Measurements from ENCODE around the gene KLHL30. TPM values are rescaled to one million over a fixed set of nuclear protein-coding genes. Genes with fewer than 3 reads are reported as not detected.

The KLHL30 gene
- polyA plus RNA-seq, 1 donor (not counting 4 experiments of a cell fraction or from before 2014, with no cell fraction given): not detected

- H3K36me3 ChIP-seq (ENCODE audit: control insufficient read depth in 2 of 2, extremely low read depth in 1 of 2, insufficient read depth in 2 of 2, low read length in 2 of 2): no peaks in the 10 kb centered on the region
- TF ChIP-seq EZH2 (IDR thresholded peaks at IDR 0.05; ENCODE audit: low read length): no peak
- TF ChIP-seq, protein P1, sequence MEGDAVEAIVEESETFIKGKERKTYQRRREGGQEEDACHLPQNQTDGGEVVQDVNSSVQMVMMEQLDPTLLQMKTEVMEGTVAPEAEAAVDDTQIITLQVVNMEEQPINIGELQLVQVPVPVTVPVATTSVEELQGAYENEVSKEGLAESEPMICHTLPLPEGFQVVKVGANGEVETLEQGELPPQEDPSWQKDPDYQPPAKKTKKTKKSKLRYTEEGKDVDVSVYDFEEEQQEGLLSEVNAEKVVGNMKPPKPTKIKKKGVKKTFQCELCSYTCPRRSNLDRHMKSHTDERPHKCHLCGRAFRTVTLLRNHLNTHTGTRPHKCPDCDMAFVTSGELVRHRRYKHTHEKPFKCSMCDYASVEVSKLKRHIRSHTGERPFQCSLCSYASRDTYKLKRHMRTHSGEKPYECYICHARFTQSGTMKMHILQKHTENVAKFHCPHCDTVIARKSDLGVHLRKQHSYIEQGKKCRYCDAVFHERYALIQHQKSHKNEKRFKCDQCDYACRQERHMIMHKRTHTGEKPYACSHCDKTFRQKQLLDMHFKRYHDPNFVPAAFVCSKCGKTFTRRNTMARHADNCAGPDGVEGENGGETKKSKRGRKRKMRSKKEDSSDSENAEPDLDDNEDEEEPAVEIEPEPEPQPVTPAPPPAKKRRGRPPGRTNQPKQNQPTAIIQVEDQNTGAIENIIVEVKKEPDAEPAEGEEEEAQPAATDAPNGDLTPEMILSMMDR (optimal IDR thresholded peaks at IDR 0.05 in 1 of 3, IDR thresholded peaks at IDR 0.05 in 1 of 3, conservative IDR thresholded peaks at IDR 0.05 in 1 of 3; ENCODE audit: extremely low read depth in 1 of 3, insufficient read depth in 2 of 3, low read length in 3 of 3): no peak
- DNase-seq (ENCODE audit: low read depth, low spot score) (no peak), FAIRE-seq (no peak)
- H4K20me1 ChIP-seq (ENCODE audit: control insufficient read depth, extremely low read depth, insufficient read depth, low read length): no peaks in the 10 kb centered on the region
- no peak overlapping the region for H2AFZ ChIP-seq (ENCODE audit: control insufficient read depth, low read length)
- peaks cover 30% of the 10 kb centered on the region for H3K4me1 ChIP-seq (ENCODE audit: control insufficient read depth, extremely low read depth, insufficient read depth, low read length)
- dilution Hi-C loops (cut with MboI; ENCODE audit: extremely low pct_ligation_motif_present, low sequenced_read_pairs): no loop called here
- H3K27me3 ChIP-seq (ENCODE audit: control insufficient read depth, extremely low read depth, insufficient read depth, low read length): no peaks in the 10 kb centered on the region
- no peak overlapping the region for H3K27ac ChIP-seq (ENCODE audit: control insufficient read depth, insufficient read depth, low read length)
- no peak overlapping the region for H3K9ac ChIP-seq (ENCODE audit: control insufficient read depth, extremely low read depth, insufficient read depth, low read length)
- H3K9me3 ChIP-seq (ENCODE audit: control insufficient read depth, low read depth, low read length): no peaks in the 10 kb centered on the region
- H3K9me1 ChIP-seq (ENCODE audit: control insufficient read depth, extremely low read depth, insufficient read depth, low read length): no peaks in the 10 kb centered on the region
- H3K79me2 ChIP-seq (ENCODE audit: control insufficient read depth, insufficient read depth, low read length): no peaks in the 10 kb centered on the region
- no peak overlapping the region for H3K4me3 ChIP-seq (ENCODE audit: control insufficient read depth in 2 of 3, extremely low read depth in 1 of 3, insufficient read depth in 2 of 3, low read depth in 1 of 3, low read length in 3 of 3)
- no peak overlapping the region for H3K4me2 ChIP-seq (ENCODE audit: control insufficient read depth, extremely low read depth, insufficient read depth, low read depth, low read length)
These were observed 6.6 kb downstream of the KLHL30 start for GRCh38 chr2:238145046-238145445.

DNA sequence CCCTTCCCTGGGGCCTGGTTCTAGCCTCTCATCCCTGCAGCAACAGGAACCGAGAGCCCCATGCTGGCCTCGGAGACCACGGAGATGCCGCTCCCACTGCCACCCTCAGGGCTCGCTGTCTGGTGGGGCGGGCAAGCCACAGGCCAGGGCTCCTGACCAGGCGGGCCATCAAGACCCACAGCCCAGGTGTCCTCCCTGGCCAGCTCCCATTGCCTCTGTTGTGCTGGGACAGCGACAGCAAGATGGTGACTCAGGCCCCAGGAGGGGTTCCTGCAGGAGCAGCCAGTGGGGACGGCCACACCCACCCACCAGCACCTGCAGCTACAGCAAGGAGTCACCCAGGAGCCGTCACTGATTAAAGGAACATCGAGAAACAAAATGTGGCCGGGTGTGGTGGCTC lies 7.4 kb downstream of the KLHL30 start:
- Histone ChIP-seq H4K20me1 (ENCODE audit: control insufficient read depth, extremely low read depth, insufficient read depth, low read length) (no peaks in the 10 kb centered on the region), H3K9me1 (ENCODE audit: control insufficient read depth, extremely low read depth, insufficient read depth, low read length) (no peaks in the 10 kb centered on the region), H2AFZ (ENCODE audit: control insufficient read depth, low read length) (no peak overlapping the region), H3K9me3 (ENCODE audit: control insufficient read depth, low read depth, low read length) (no peaks in the 10 kb centered on the region), H3K27me3 (ENCODE audit: control insufficient read depth, extremely low read depth, insufficient read depth, low read length) (no peaks in the 10 kb centered on the region), H3K36me3 (ENCODE audit: control insufficient read depth in 2 of 2, extremely low read depth in 1 of 2, insufficient read depth in 2 of 2, low read length in 2 of 2) (no peaks in the 10 kb centered on the region), H3K4me2 (ENCODE audit: control insufficient read depth, extremely low read depth, insufficient read depth, low read depth, low read length) (no peak overlapping the region), H3K4me1 (ENCODE audit: control insufficient read depth, extremely low read depth, insufficient read depth, low read length) (peaks cover 30% of the 10 kb centered on the region), H3K4me3 (ENCODE audit: control insufficient read depth in 2 of 3, extremely low read depth in 1 of 3, insufficient read depth in 2 of 3, low read depth in 1 of 3, low read length in 3 of 3) (no peak overlapping the region), H3K27ac (ENCODE audit: control insufficient read depth, insufficient read depth, low read length) (no peak overlapping the region), H3K9ac (ENCODE audit: control insufficient read depth, extremely low read depth, insufficient read depth, low read length) (no peak overlapping the region), H3K79me2 (ENCODE audit: control insufficient read depth, insufficient read depth, low read length) (no peaks in the 10 kb centered on the region)
- TF ChIP-seq, protein P1 (optimal IDR thresholded peaks at IDR 0.05 in 1 of 3, IDR thresholded peaks at IDR 0.05 in 1 of 3, conservative IDR thresholded peaks at IDR 0.05 in 1 of 3; ENCODE audit: extremely low read depth in 1 of 3, insufficient read depth in 2 of 3, low read length in 3 of 3): no peak
- no peak for TF ChIP-seq EZH2 (IDR thresholded peaks at IDR 0.05; ENCODE audit: low read length)
- dilution Hi-C loops (cut with MboI; ENCODE audit: extremely low pct_ligation_motif_present, low sequenced_read_pairs): no loop called here
- no peak for FAIRE-seq
- DNase-seq (ENCODE audit: low read depth, low spot score): no peak
